Activated naive CD4-positive, alpha-beta T cell treated with anti-CD3 and anti-CD28 coated beads, Interleukin-2, amount 10 ng/mL, durations not matched to agents 7 days and 5 days (primary cell): Measurements from ENCODE around the gene HK3.

Experiments used
- CTCF ChIA-PET: fragments of 350-600 bp; sonication (Branson Sonifier 250); formaldehyde crosslinking; loops from one replicate; lab custom pipeline; 2021; ENCODE audit warnings: antibody characterized with exemption; lab: Charles Lee
- DNase-seq: peaks from one replicate; pipeline ENCODE4 v3.0.0-alpha.2; 2020
- H3K27ac Mint-ChIP-seq: one replicate; pipeline ENCODE4 v1.8.0; 2021; ENCODE audit warnings: mild to moderate bottlenecking, moderate library complexity, mixed read lengths
- H3K27me3 Mint-ChIP-seq: one replicate; pipeline ENCODE4 v1.8.0; 2021; ENCODE audit warnings: mild to moderate bottlenecking, mixed read lengths
- H3K36me3 Mint-ChIP-seq: one replicate; pipeline ENCODE4 v1.8.0; 2021; ENCODE audit warnings: mixed read lengths
- H3K4me1 Mint-ChIP-seq: one replicate; pipeline ENCODE4 v1.8.0; 2021; ENCODE audit warnings: mixed read lengths
- H3K4me3 Mint-ChIP-seq: one replicate; pipeline ENCODE4 v1.8.0; 2021; ENCODE audit warnings: mild to moderate bottlenecking, moderate library complexity, mixed read lengths
- H3K9me3 Mint-ChIP-seq: one replicate; pipeline ENCODE4 v1.8.0; 2021; ENCODE audit warnings: mixed read lengths

HK3 gene

DNA sequence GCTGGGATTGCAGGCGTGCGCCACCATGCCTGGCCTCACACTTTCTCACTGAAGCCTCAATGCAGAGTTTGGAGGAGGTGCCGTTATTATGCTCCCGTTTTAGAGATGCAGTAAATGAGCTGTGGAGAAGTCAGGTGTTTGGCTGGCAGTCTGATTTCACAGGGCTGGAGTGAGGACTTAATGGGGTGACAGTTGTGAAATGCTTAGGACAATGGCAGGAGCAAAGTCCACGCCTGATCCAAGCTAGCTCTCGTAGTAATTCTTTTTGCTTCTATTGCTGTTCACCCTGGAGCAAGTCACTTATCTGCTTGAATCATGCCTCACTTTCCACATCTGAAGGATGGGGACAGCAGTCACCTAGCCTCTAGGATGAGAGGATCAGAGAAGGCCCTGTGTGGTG lies 67.0 kb downstream of the HK3 start:
- CTCF ChIA-PET, result no interaction called here
- Mint-ChIP-seq H3K9me3 (peaks cover 8% of the 10 kb centered on the region), H3K27ac (no peak overlapping the region), H3K27me3 (peaks cover 27% of the 10 kb centered on the region), H3K36me3 (no peaks in the 10 kb centered on the region), H3K4me3 (no peak overlapping the region), H3K4me1 (no peaks in the 10 kb centered on the region)
- no peak for DNase-seq

DNA sequence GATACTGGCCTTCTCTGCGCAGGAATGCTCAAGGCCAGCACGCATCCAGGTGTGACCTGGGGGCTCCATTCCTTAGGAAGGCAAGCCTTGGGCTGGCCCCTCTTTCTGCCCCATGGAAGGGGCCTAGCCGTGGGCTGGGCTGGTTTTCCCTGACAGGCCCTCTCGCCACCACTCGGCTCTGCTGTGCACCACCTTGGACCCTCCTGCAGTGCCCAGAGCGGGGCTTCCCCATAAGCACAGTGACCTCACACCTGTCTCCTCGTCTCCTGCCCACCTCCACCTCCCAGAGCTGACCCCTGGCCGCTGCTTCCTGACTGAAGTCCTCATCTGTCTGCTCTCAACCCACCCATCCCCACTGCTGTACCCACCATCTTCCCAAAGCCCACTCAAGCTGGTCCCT lies 67.7 kb downstream of the HK3 start:
- no peak for DNase-seq
- Mint-ChIP-seq H3K9me3 (peaks cover 8% of the 10 kb centered on the region), H3K4me3 (no peak overlapping the region), H3K4me1 (no peaks in the 10 kb centered on the region), H3K27ac (no peak overlapping the region), H3K36me3 (no peaks in the 10 kb centered on the region), H3K27me3 (peaks cover 27% of the 10 kb centered on the region)
- CTCF ChIA-PET, result no interaction called here

DNA sequence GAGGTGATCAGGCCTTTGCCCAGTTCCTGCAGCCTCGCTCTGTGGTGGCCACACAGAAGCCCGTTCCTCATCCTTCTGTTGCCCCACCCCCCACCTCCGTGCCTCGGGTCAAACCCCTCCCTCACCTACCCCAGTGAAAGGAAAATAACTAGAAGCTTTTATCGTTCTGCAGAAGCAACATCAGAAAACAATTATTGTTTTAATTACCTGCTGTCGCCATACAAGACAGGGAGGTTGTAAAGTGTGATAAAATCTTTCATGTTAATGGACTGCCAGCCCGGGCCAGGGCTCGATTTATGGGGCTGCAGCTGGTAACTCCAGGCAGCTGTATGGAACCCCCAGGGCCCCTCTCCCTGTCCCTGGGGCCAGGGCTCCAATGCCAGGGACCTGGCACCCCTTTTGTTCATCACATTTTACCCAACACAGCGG lies 68.1 kb downstream of the HK3 start:
- no peaks in the 10 kb centered on the region for H3K4me1 Mint-ChIP-seq
- H3K9me3 Mint-ChIP-seq, result peaks cover 8% of the 10 kb centered on the region
- CTCF ChIA-PET, result no interaction called here
- no peaks in the 10 kb centered on the region for H3K36me3 Mint-ChIP-seq
- peaks cover 24% of the 10 kb centered on the region for H3K27me3 Mint-ChIP-seq
- H3K27ac Mint-ChIP-seq, result no peak overlapping the region
- H3K4me3 Mint-ChIP-seq, result no peak overlapping the region
- no peak for DNase-seq
